ENCODE results near the gene SCN3A.

DNA sequence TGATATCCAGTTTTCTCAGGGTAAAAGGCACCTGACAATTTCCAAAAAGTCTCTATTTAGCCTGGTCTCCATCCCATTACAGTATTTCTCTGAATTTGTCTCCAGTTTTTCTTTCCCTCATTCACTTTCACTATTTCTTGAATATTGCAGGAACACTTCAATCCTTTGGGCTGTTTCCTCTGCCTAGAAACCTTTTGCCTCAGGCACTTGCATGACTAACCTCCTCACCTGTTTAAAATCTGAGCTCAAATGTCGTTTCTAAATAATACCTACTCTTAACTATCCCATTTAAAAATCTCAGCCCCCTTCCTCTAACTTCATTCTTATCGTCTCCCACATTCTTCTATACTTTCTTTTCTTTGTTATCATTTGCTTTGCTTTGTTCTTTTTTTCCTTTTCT is 44.4 kb upstream of the SCN3A start:
- TF ChIP-seq ZNF70 (CRISPR knock-in tag; IDR thresholded peaks at IDR 0.05) (no peak), ZFP30 (CRISPR knock-in tag; IDR thresholded peaks at IDR 0.05) (no peak), RARB (CRISPR knock-in tag; IDR thresholded peaks at IDR 0.05) (no peak), ESRRG (CRISPR knock-in tag; IDR thresholded peaks at IDR 0.05) (no peak), SNAI2 (CRISPR knock-in tag; IDR thresholded peaks at IDR 0.05) (no peak), GLIS3 (CRISPR knock-in tag; IDR thresholded peaks at IDR 0.05) (no peak), PPARA (CRISPR knock-in tag; IDR thresholded peaks at IDR 0.05; ENCODE audit: borderline replicate concordance) (no peak), ZNF8 (CRISPR knock-in tag; IDR thresholded peaks at IDR 0.05) (no peak), ZC3H10 (CRISPR knock-in tag; IDR thresholded peaks at IDR 0.05) (no peak), ISL1 (CRISPR knock-in tag; IDR thresholded peaks at IDR 0.05) (no peak)
- TF ChIP-seq, protein P1, sequence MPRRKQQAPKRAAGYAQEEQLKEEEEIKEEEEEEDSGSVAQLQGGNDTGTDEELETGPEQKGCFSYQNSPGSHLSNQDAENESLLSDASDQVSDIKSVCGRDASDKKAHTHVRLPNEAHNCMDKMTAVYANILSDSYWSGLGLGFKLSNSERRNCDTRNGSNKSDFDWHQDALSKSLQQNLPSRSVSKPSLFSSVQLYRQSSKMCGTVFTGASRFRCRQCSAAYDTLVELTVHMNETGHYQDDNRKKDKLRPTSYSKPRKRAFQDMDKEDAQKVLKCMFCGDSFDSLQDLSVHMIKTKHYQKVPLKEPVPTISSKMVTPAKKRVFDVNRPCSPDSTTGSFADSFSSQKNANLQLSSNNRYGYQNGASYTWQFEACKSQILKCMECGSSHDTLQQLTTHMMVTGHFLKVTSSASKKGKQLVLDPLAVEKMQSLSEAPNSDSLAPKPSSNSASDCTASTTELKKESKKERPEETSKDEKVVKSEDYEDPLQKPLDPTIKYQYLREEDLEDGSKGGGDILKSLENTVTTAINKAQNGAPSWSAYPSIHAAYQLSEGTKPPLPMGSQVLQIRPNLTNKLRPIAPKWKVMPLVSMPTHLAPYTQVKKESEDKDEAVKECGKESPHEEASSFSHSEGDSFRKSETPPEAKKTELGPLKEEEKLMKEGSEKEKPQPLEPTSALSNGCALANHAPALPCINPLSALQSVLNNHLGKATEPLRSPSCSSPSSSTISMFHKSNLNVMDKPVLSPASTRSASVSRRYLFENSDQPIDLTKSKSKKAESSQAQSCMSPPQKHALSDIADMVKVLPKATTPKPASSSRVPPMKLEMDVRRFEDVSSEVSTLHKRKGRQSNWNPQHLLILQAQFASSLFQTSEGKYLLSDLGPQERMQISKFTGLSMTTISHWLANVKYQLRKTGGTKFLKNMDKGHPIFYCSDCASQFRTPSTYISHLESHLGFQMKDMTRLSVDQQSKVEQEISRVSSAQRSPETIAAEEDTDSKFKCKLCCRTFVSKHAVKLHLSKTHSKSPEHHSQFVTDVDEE (CRISPR knock-in tag; IDR thresholded peaks at IDR 0.05) = no peak
- TF ChIP-seq, protein P2, sequence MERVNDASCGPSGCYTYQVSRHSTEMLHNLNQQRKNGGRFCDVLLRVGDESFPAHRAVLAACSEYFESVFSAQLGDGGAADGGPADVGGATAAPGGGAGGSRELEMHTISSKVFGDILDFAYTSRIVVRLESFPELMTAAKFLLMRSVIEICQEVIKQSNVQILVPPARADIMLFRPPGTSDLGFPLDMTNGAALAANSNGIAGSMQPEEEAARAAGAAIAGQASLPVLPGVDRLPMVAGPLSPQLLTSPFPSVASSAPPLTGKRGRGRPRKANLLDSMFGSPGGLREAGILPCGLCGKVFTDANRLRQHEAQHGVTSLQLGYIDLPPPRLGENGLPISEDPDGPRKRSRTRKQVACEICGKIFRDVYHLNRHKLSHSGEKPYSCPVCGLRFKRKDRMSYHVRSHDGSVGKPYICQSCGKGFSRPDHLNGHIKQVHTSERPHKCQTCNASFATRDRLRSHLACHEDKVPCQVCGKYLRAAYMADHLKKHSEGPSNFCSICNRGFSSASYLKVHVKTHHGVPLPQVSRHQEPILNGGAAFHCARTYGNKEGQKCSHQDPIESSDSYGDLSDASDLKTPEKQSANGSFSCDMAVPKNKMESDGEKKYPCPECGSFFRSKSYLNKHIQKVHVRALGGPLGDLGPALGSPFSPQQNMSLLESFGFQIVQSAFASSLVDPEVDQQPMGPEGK (CRISPR knock-in tag; IDR thresholded peaks at IDR 0.05; ENCODE audit: borderline replicate concordance) = no peak
- TF ChIP-seq, protein P3, sequence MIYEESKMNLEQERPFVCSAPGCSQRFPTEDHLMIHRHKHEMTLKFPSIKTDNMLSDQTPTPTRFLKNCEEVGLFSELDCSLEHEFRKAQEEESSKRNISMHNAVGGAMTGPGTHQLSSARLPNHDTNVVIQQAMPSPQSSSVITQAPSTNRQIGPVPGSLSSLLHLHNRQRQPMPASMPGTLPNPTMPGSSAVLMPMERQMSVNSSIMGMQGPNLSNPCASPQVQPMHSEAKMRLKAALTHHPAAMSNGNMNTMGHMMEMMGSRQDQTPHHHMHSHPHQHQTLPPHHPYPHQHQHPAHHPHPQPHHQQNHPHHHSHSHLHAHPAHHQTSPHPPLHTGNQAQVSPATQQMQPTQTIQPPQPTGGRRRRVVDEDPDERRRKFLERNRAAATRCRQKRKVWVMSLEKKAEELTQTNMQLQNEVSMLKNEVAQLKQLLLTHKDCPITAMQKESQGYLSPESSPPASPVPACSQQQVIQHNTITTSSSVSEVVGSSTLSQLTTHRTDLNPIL (CRISPR knock-in tag; IDR thresholded peaks at IDR 0.05; ENCODE audit: low read depth) = no peak
